Right lobe of liver (tissue), 6 donors: ENCODE results near the gene CEMP1. TPM values are rescaled to one million over a fixed set of nuclear protein-coding genes. Genes with fewer than 3 reads are reported as not detected.

ENCODE experiments used
- ATAC-seq, 4 donors: fragments of 200-7000 bp; cut with Tn5 transposase; one replicate each; pipeline ENCODE4 v1.9.1; 2020; ENCODE audit warnings: mild to moderate bottlenecking in 4 of 4, moderate library complexity in 4 of 4
- DNase-seq, 3 donors: peaks; one replicate each; pipeline ENCODE4 v3.0.0-alpha.2; 2020
- H3K27ac ChIP-seq, 3 donors: fragments of 200-600 bp; one replicate each; pipeline ENCODE4 v1.8.0; 2022
- H3K27me3 ChIP-seq, 2 donors: fragments of 200-600 bp; one replicate each; pipeline ENCODE4 v1.8.0; 2022
- H3K36me3 ChIP-seq, 4 donors: fragments of 200-600 bp; sonication (generic) in 1 of 4; one replicate each; pipeline versions ENCODE4 v1.5.1 to v1.8.0; 2017 to 2022; ENCODE audit warnings: control low read depth in 1 of 4
- H3K4me1 ChIP-seq, 4 donors: fragments of 200-600 bp; sonication (generic) in 1 of 4; one replicate each; pipeline versions ENCODE4 v1.5.1 to v1.8.0; 2017 to 2022; ENCODE audit warnings: control low read depth in 1 of 4
- H3K4me3 ChIP-seq, 3 donors: fragments of 200-600 bp; one replicate each; pipeline ENCODE4 v1.8.0; 2022
- H3K9me3 ChIP-seq, 4 donors: fragments of 200-600 bp; sonication (generic) in 1 of 4; one replicate each; pipeline versions ENCODE4 v1.5.1 to v1.8.0; 2017 to 2022; ENCODE audit warnings: control low read depth in 1 of 4
- CTCF ChIP-seq, 4 donors: fragments of 200-600 bp in 3 of 4; fragments of 450-650 bp in 1 of 4; IDR thresholded peaks; one replicate each; pipeline versions ENCODE4 v1.5.1 to v1.8.0; 2016 to 2022; ENCODE audit warnings: antibody characterized with exemption in 4 of 4, mild to moderate bottlenecking in 2 of 4
- POLR2A ChIP-seq: fragments of 450-650 bp; IDR thresholded peaks from one replicate; pipeline ENCODE4 v1.6.1; 2017; ENCODE audit warnings: antibody characterized with exemption, mild to moderate bottlenecking
- WGBS: methylation state at CpG from one replicate; pipeline ENCODE4 v1.1.6; 2018; ENCODE audit warnings: low coverage, low lambda C conversion rate; ENCODE audit not compliant: insufficient coverage; ENCODE audit errors: missing lambda C conversion rate; 5-methylcytosine and 5-hydroxymethylcytosine counted together
- intact Hi-C, 2 donors: fragments of 100-400 bp; cut with DNase I; formaldehyde crosslinking; loops; one replicate each; pipeline versions ENCODE4 v1.11.2 to v1.14.1; 2022
- total RNA-seq, 6 experiments: library from RNA; depleted of rRNA in 2 of 6; stranded (reverse); fragments of >200 nt in 2 of 6; fragmentation: NEBNext Ultra II Directional in 3 of 6; extraction: Animal tissue kit (Norgen Biotek cat#: 25700) in 3 of 6; gene quantifications; one replicate each; pipeline versions ENCODE4 v1.1.0 to v1.2.4, GENCODE V29; 2016 to 2023
- donor health status: DM: no; HTN: yes; CAD: no.
- donor health status: DM: no; HTN: no; CAD: no.
- donor health status: DM: no; HTN: no; CAD: no.
- donor health status: DM: no; HTN: yes; CAD: no.
- donor health status: DM: no; HTN: yes; CAD: no.

CEMP1 gene
- total RNA-seq, 6 experiments from 2014 or later, result 0.22 to 0.29 TPM; not detected in 4

GRCh38 chr16:2490190-2491105 is 40.8 kb downstream of the CEMP1 start:
- ATAC-seq, result no peak
- Histone ChIP-seq H3K27ac (no peak overlapping the region), H3K27me3 (no peaks in the 10 kb centered on the region), H3K36me3 (peaks cover 0 to 4% (median 0%) of the 10 kb centered on the region in 4 donors), H3K4me1 (peaks cover 0 to 9% (median 1%) of the 10 kb centered on the region in 4 donors), H3K4me3 (no peak overlapping the region), H3K9me3 (no peaks in the 10 kb centered on the region)
- TF ChIP-seq POLR2A (no peak), CTCF (IDR thresholded peaks at IDR 0.05) (no peak)
- intact Hi-C loops, result loop anchor here in 1 of 2 donors (10.0 kb wide), 1 partner anchor 56 kb away; no protein-coding TSS in a partner anchor
- WGBS, result 80% methylated on average over 3 of the region's 23 CpGs
- DNase-seq, result no peak

- TF ChIP-seq CTCF (IDR thresholded peaks at IDR 0.05), result no peak
- no peak for TF ChIP-seq POLR2A
- intact Hi-C loops, result no loop called here
- Histone ChIP-seq H3K36me3 (peaks cover 0 to 4% (median 0%) of the 10 kb centered on the region in 4 donors), H3K27me3 (no peaks in the 10 kb centered on the region), H3K27ac (no peak overlapping the region), H3K9me3 (no peaks in the 10 kb centered on the region), H3K4me3 (no peak overlapping the region), H3K4me1 (peaks cover 0 to 18% (median 7%) of the 10 kb centered on the region in 4 donors)
- ATAC-seq (no peak), DNase-seq (no peak)
- WGBS, result no CpG with 5 or more reads among the region's 16 CpGs
Observed at GRCh38 chr16:2489581-2489980, 41.6 kb downstream of the CEMP1 start.

- no peak for TF ChIP-seq POLR2A
- TF ChIP-seq CTCF (IDR thresholded peaks at IDR 0.05), result no peak
- Histone ChIP-seq H3K27ac (no peak overlapping the region), H3K4me3 (no peak overlapping the region), H3K36me3 (peaks cover 0 to 4% (median 0%) of the 10 kb centered on the region in 4 donors), H3K27me3 (no peaks in the 10 kb centered on the region), H3K9me3 (no peaks in the 10 kb centered on the region), H3K4me1 (peaks cover 0 to 33% (median 9%) of the 10 kb centered on the region in 4 donors)
- ATAC-seq, result no peak
- DNase-seq, result no peak
- intact Hi-C loops, result no loop called here
- 81% methylated on average over 7 of the region's 15 CpGs for WGBS
Observed at GRCh38 chr16:2487903-2488531, 43.2 kb downstream of the CEMP1 start.

GRCh38 chr16:2487517-2487842 is 43.7 kb downstream of the CEMP1 start:
- ATAC-seq (no peak), DNase-seq (no peak)
- Histone ChIP-seq H3K27me3 (no peaks in the 10 kb centered on the region), H3K9me3 (no peaks in the 10 kb centered on the region), H3K4me3 (no peak overlapping the region), H3K4me1 (peaks cover 0 to 37% (median 9%) of the 10 kb centered on the region in 4 donors), H3K27ac (no peak overlapping the region), H3K36me3 (peaks cover 0 to 4% (median 0%) of the 10 kb centered on the region in 4 donors)
- WGBS, result 57% methylated on average over 4 of the region's 8 CpGs
- TF ChIP-seq CTCF (IDR thresholded peaks at IDR 0.05), result no peak
- TF ChIP-seq POLR2A, result no peak
- intact Hi-C loops, result no loop called here
